Dendritic cell treated with granulocyte-macrophage colony-stimulating factor and Interleukin-4, amounts not matched to agents 40 ng/mL and 50 ng/mL, for 4 days (primary cell): ENCODE results near the gene N4BP2L2.

Source experiments
- H3K27ac Mint-ChIP-seq: one replicate; pipeline ENCODE4 v1.8.0; 2022; ENCODE audit warnings: mild to moderate bottlenecking, mixed read lengths
- H3K27me3 Mint-ChIP-seq: one replicate; pipeline ENCODE4 v1.8.0; 2022; ENCODE audit warnings: mild to moderate bottlenecking, mixed read lengths
- H3K36me3 Mint-ChIP-seq: one replicate; pipeline ENCODE4 v1.8.0; 2022; ENCODE audit warnings: low read depth, mixed read lengths
- H3K4me1 Mint-ChIP-seq: one replicate; pipeline ENCODE4 v1.8.0; 2022; ENCODE audit warnings: low read depth, mixed read lengths
- H3K4me3 Mint-ChIP-seq: one replicate; pipeline ENCODE4 v1.8.0; 2022; ENCODE audit warnings: mild to moderate bottlenecking, moderate library complexity, mixed read lengths
- H3K9me3 Mint-ChIP-seq: one replicate; pipeline ENCODE4 v1.8.0; 2022; ENCODE audit warnings: mixed read lengths
- intact Hi-C: fragments of 100-400 bp; cut with micrococcal nuclease; formaldehyde crosslinking; loops from one replicate; pipeline ENCODE4 v1.15.0; 2022

Gene N4BP2L2

GRCh38 chr13:32383836-32384618 lies 154.6 kb downstream of the N4BP2L2 start:
- peaks cover 15% of the 10 kb centered on the region for H3K36me3 Mint-ChIP-seq
- H3K4me3 Mint-ChIP-seq = no peak overlapping the region
- no peak overlapping the region for H3K27ac Mint-ChIP-seq
- no peaks in the 10 kb centered on the region for H3K9me3 Mint-ChIP-seq
- H3K4me1 Mint-ChIP-seq = no peaks in the 10 kb centered on the region
- no peaks in the 10 kb centered on the region for H3K27me3 Mint-ChIP-seq
- intact Hi-C loops = loop anchor here (2.0 to 5.0 kb wide), 2 partner anchors 58 to 197 kb away; no protein-coding TSS in a partner anchor
